Measurements from ENCODE around the gene FAF1.
"Not testable (repeated sequence)": the region's sequence is repeated elsewhere in the genome, so short reads cannot be mapped to it uniquely, and the experiment has no call there.

FAF1 gene

DNA sequence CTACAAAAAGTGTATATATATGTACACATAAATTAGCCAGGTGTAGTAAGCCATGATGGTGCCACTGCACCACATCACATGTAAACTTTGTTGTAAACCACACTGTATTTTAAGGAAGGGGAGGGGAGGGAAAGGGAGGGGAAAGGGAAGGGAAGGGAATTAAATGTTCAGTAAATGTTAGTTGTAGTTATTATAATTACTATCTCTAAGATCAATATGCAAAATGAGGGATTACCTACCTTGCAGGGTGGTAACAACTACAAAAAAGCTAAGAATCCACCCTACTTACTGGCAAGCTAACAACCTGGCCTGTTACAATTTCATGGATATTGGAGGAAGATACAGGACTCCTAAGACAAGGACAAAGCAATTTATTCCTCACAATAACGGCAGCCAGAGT is 17.7 kb downstream of the FAF1 start:
- Histone ChIP-seq H3K9ac (ENCODE audit: low read length) (no peak overlapping the region), H3K4me3 (ENCODE audit: low read depth, low read length) (no peak overlapping the region), H2BK5ac (ENCODE audit: low read depth, low read length, poor library complexity) (no peak overlapping the region), H2AK5ac (ENCODE audit: low read length) (no peak overlapping the region), H2BK12ac (ENCODE audit: low read length) (no peak overlapping the region), H4K12ac (ENCODE audit: low read depth, low read length) (no peak overlapping the region), H3K27me3 (ENCODE audit: insufficient read depth, low read length) (no peaks in the 10 kb centered on the region), H4K91ac (ENCODE audit: low read depth, low read length) (no peak overlapping the region), H4K8ac (ENCODE audit: low read depth, low read length) (no peak overlapping the region), H3K18ac (ENCODE audit: low read length) (no peak overlapping the region), H2AFZ (ENCODE audit: insufficient read depth, low read length, poor library complexity) (no peak overlapping the region), H3K4me2 (ENCODE audit: low read length) (no peak overlapping the region), H3K14ac (ENCODE audit: low read length) (no peak overlapping the region), H2BK120ac (ENCODE audit: insufficient read depth, low read length, poor library complexity) (no peak overlapping the region), H3K27ac (ENCODE audit: low read depth, low read length) (no peak overlapping the region), H3K4me1 (ENCODE audit: control insufficient read depth in 1 of 2, insufficient read depth in 2 of 2, low read length in 2 of 2) (no peaks in the 10 kb centered on the region), H3K23ac (ENCODE audit: low read length) (no peak overlapping the region), H3K36me3 (ENCODE audit: control insufficient read depth in 1 of 2, insufficient read depth in 2 of 2, low read length in 2 of 2) (no peaks in the 10 kb centered on the region), H3K79me1 (ENCODE audit: low read length) (no peaks in the 10 kb centered on the region), H3K9me3 (ENCODE audit: insufficient read depth, low read depth, low read length) (no peaks in the 10 kb centered on the region), H3K79me2 (ENCODE audit: control insufficient read depth, insufficient read depth, low read length, poor library complexity) (no peaks in the 10 kb centered on the region), H3K4ac (ENCODE audit: low read depth, low read length) (no peak overlapping the region)
- no peak for DNase-seq
- WGBS (ENCODE audit: extremely low coverage, insufficient coverage, insufficient read length) = no CpG with 5 or more reads among the region's 1 CpG

DNA sequence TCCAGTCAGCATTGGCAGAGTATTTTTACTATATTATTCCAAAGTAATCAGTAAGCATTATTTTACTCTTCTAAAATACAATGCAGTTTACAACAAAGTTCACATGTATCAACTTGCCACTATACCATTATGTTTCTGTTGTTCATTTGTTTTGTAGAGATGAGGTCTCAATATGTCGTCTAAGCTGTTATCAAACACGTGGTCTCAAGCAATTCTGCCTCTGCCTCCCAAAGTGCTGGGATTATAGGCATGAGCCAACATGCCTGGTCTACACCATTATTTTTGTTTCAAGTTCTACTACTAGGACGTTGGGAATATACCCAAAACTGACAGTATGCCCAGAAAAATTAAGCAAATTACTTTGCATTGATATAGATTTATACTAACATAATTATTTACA is 19.8 kb downstream of the FAF1 start:
- DNase-seq = no peak
- Histone ChIP-seq H2BK5ac (ENCODE audit: low read depth, low read length, poor library complexity) (no peak overlapping the region), H3K36me3 (ENCODE audit: control insufficient read depth in 1 of 2, insufficient read depth in 2 of 2, low read length in 2 of 2) (no peaks in the 10 kb centered on the region), H3K9ac (ENCODE audit: low read length) (no peak overlapping the region), H4K8ac (ENCODE audit: low read depth, low read length) (no peak overlapping the region), H2BK120ac (ENCODE audit: insufficient read depth, low read length, poor library complexity) (no peak overlapping the region), H3K9me3 (ENCODE audit: insufficient read depth, low read depth, low read length) (no peaks in the 10 kb centered on the region), H3K4me1 (ENCODE audit: control insufficient read depth in 1 of 2, insufficient read depth in 2 of 2, low read length in 2 of 2) (no peaks in the 10 kb centered on the region), H3K23ac (ENCODE audit: low read length) (no peak overlapping the region), H4K12ac (ENCODE audit: low read depth, low read length) (no peak overlapping the region), H3K27me3 (ENCODE audit: insufficient read depth, low read length) (no peaks in the 10 kb centered on the region), H2BK12ac (ENCODE audit: low read length) (no peak overlapping the region), H3K4ac (ENCODE audit: low read depth, low read length) (no peak overlapping the region), H2AFZ (ENCODE audit: insufficient read depth, low read length, poor library complexity) (no peak overlapping the region), H3K79me2 (ENCODE audit: control insufficient read depth, insufficient read depth, low read length, poor library complexity) (no peaks in the 10 kb centered on the region), H2AK5ac (ENCODE audit: low read length) (no peak overlapping the region), H3K79me1 (ENCODE audit: low read length) (no peaks in the 10 kb centered on the region), H3K4me2 (ENCODE audit: low read length) (no peak overlapping the region), H3K27ac (ENCODE audit: low read depth, low read length) (no peak overlapping the region), H3K4me3 (ENCODE audit: low read depth, low read length) (no peak overlapping the region), H3K14ac (ENCODE audit: low read length) (no peak overlapping the region), H4K91ac (ENCODE audit: low read depth, low read length) (no peak overlapping the region), H3K18ac (ENCODE audit: low read length) (no peak overlapping the region)
- no CpG with 5 or more reads among the region's 3 CpGs for WGBS (ENCODE audit: extremely low coverage, insufficient coverage, insufficient read length)

DNA sequence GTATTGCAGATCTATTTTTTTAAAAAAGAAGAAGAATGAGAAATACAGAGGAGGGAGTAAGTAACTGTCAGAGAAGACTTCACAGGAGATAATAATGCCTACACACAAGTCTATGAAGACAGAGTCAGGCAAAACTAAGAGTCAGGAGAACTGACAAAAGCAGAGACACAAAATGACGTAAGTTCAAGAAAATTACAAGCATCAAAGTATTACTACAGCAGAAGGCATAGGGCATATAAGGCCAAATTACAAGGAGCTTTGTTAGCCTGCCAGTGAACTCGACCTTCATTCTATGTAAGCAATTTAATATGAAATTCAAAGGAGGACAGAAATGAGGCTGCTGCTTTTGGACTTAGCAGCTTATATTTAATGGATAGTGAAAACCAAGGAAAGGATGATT is 23.7 kb downstream of the FAF1 start:
- Histone ChIP-seq H3K4me1 (ENCODE audit: control insufficient read depth in 1 of 2, insufficient read depth in 2 of 2, low read length in 2 of 2) (no peaks in the 10 kb centered on the region), H4K91ac (ENCODE audit: low read depth, low read length) (no peak overlapping the region), H3K27me3 (ENCODE audit: insufficient read depth, low read length) (no peaks in the 10 kb centered on the region), H3K4me3 (ENCODE audit: low read depth, low read length) (no peak overlapping the region), H3K9ac (ENCODE audit: low read length) (no peak overlapping the region), H3K23ac (ENCODE audit: low read length) (no peak overlapping the region), H2BK5ac (ENCODE audit: low read depth, low read length, poor library complexity) (no peak overlapping the region), H4K12ac (ENCODE audit: low read depth, low read length) (no peak overlapping the region), H3K14ac (ENCODE audit: low read length) (no peak overlapping the region), H4K8ac (ENCODE audit: low read depth, low read length) (no peak overlapping the region), H3K36me3 (ENCODE audit: control insufficient read depth in 1 of 2, insufficient read depth in 2 of 2, low read length in 2 of 2) (no peaks in the 10 kb centered on the region), H2AFZ (ENCODE audit: insufficient read depth, low read length, poor library complexity) (no peak overlapping the region), H3K18ac (ENCODE audit: low read length) (no peak overlapping the region), H2BK120ac (ENCODE audit: insufficient read depth, low read length, poor library complexity) (no peak overlapping the region), H3K4ac (ENCODE audit: low read depth, low read length) (no peak overlapping the region), H3K79me2 (ENCODE audit: control insufficient read depth, insufficient read depth, low read length, poor library complexity) (no peaks in the 10 kb centered on the region), H3K4me2 (ENCODE audit: low read length) (no peak overlapping the region), H3K27ac (ENCODE audit: low read depth, low read length) (no peak overlapping the region), H3K9me3 (ENCODE audit: insufficient read depth, low read depth, low read length) (no peaks in the 10 kb centered on the region), H3K79me1 (ENCODE audit: low read length) (no peaks in the 10 kb centered on the region), H2AK5ac (ENCODE audit: low read length) (no peak overlapping the region), H2BK12ac (ENCODE audit: low read length) (no peak overlapping the region)
- DNase-seq = peak in 1 of 2 donors; percentile 50
- no CpG with 5 or more reads among the region's 2 CpGs for WGBS (ENCODE audit: extremely low coverage, insufficient coverage, insufficient read length)

DNA sequence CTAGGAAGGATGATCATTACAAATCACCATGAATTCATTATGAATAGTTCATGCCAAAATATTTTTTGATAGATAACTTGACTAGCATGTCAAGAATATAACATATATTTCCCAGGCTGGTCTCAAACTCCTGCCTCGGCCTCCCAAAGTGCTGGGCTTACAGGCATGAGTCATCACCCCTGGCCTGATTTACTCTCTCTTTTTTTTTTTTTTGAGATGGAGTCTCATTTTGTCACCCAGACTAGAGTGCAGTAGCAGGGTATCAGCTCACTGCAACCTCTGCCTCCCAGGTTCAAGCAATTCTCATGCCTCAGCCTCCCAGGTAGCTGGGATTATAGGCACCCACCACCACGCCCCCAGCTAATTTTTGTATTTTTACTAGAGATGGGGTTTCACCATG is 24.8 kb downstream of the FAF1 start:
- not testable (repeated sequence) for H3K4ac ChIP-seq (ENCODE audit: low read depth, low read length); H2BK12ac ChIP-seq (ENCODE audit: low read length); H4K12ac ChIP-seq (ENCODE audit: low read depth, low read length); H2AK5ac ChIP-seq (ENCODE audit: low read length); H4K8ac ChIP-seq (ENCODE audit: low read depth, low read length); H4K91ac ChIP-seq (ENCODE audit: low read depth, low read length); DNase-seq; H3K18ac ChIP-seq (ENCODE audit: low read length); H3K4me2 ChIP-seq (ENCODE audit: low read length); H3K9ac ChIP-seq (ENCODE audit: low read length); H3K9me3 ChIP-seq (ENCODE audit: insufficient read depth, low read depth, low read length); H3K36me3 ChIP-seq (ENCODE audit: control insufficient read depth in 1 of 2, insufficient read depth in 2 of 2, low read length in 2 of 2); H2BK120ac ChIP-seq (ENCODE audit: insufficient read depth, low read length, poor library complexity); H3K27ac ChIP-seq (ENCODE audit: low read depth, low read length); H3K23ac ChIP-seq (ENCODE audit: low read length); H2BK5ac ChIP-seq (ENCODE audit: low read depth, low read length, poor library complexity); H3K79me1 ChIP-seq (ENCODE audit: low read length); H3K79me2 ChIP-seq (ENCODE audit: control insufficient read depth, insufficient read depth, low read length, poor library complexity); H3K27me3 ChIP-seq (ENCODE audit: insufficient read depth, low read length); H3K4me1 ChIP-seq (ENCODE audit: control insufficient read depth in 1 of 2, insufficient read depth in 2 of 2, low read length in 2 of 2); H3K14ac ChIP-seq (ENCODE audit: low read length); H3K4me3 ChIP-seq (ENCODE audit: low read depth, low read length); H2AFZ ChIP-seq (ENCODE audit: insufficient read depth, low read length, poor library complexity)
- WGBS (ENCODE audit: extremely low coverage, insufficient coverage, insufficient read length) = no CpG with 5 or more reads among the region's 2 CpGs

DNA sequence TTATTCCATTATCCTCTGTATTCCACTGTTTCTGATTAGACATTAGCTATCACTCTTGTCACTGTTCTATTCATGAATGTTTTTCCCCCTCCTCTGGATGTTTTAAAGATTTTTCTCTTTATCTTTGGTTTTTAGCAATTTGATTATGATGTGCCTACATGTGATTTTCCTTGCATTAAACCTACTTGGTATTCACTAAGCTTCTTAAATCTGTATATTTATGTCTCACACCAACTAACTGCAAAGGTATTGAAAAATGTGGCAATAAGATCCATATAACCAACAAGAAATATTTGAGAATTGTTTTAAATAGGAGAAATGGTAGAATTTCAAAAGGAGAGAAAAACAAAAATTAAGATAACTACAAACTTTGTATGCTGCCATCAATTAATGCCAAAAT is 25.2 kb downstream of the FAF1 start:
- Histone ChIP-seq H3K18ac (ENCODE audit: low read length) (no peak overlapping the region), H3K4me3 (ENCODE audit: low read depth, low read length) (no peak overlapping the region), H2AFZ (ENCODE audit: insufficient read depth, low read length, poor library complexity) (no peak overlapping the region), H3K4me2 (ENCODE audit: low read length) (no peak overlapping the region), H3K36me3 (ENCODE audit: control insufficient read depth in 1 of 2, insufficient read depth in 2 of 2, low read length in 2 of 2) (no peaks in the 10 kb centered on the region), H2AK5ac (ENCODE audit: low read length) (no peak overlapping the region), H3K14ac (ENCODE audit: low read length) (no peak overlapping the region), H2BK12ac (ENCODE audit: low read length) (no peak overlapping the region), H2BK120ac (ENCODE audit: insufficient read depth, low read length, poor library complexity) (no peak overlapping the region), H4K91ac (ENCODE audit: low read depth, low read length) (no peak overlapping the region), H2BK5ac (ENCODE audit: low read depth, low read length, poor library complexity) (no peak overlapping the region), H3K9me3 (ENCODE audit: insufficient read depth, low read depth, low read length) (no peaks in the 10 kb centered on the region), H3K4ac (ENCODE audit: low read depth, low read length) (no peak overlapping the region), H3K27ac (ENCODE audit: low read depth, low read length) (no peak overlapping the region), H3K79me2 (ENCODE audit: control insufficient read depth, insufficient read depth, low read length, poor library complexity) (no peaks in the 10 kb centered on the region), H3K27me3 (ENCODE audit: insufficient read depth, low read length) (no peaks in the 10 kb centered on the region), H4K8ac (ENCODE audit: low read depth, low read length) (no peak overlapping the region), H4K12ac (ENCODE audit: low read depth, low read length) (no peak overlapping the region), H3K9ac (ENCODE audit: low read length) (no peak overlapping the region), H3K4me1 (ENCODE audit: control insufficient read depth in 1 of 2, insufficient read depth in 2 of 2, low read length in 2 of 2) (no peaks in the 10 kb centered on the region), H3K79me1 (ENCODE audit: low read length) (no peaks in the 10 kb centered on the region), H3K23ac (ENCODE audit: low read length) (no peak overlapping the region)
- no peak for DNase-seq
